ENCODE results near the gene CKS2.

GRCh38 chr9:89350988-89351557, 40.1 kb downstream of the CKS2 start:
- no peak for TF ChIP-seq SP1 (CRISPR knock-in tag; conservative IDR thresholded peaks at IDR 0.05)
- TF ChIP-seq CREM (CRISPR knock-in tag; IDR thresholded peaks at IDR 0.05), result no peak
- no peak for TF ChIP-seq ZNF423 (CRISPR knock-in tag; IDR thresholded peaks at IDR 0.05)
- TF ChIP-seq STAT6 (CRISPR knock-in tag; conservative IDR thresholded peaks at IDR 0.05; ENCODE audit: low read depth), result no peak
- TF ChIP-seq AFF4 (CRISPR knock-in tag; IDR thresholded peaks at IDR 0.05; ENCODE audit: borderline replicate concordance), result no peak
- TF ChIP-seq, protein P1, sequence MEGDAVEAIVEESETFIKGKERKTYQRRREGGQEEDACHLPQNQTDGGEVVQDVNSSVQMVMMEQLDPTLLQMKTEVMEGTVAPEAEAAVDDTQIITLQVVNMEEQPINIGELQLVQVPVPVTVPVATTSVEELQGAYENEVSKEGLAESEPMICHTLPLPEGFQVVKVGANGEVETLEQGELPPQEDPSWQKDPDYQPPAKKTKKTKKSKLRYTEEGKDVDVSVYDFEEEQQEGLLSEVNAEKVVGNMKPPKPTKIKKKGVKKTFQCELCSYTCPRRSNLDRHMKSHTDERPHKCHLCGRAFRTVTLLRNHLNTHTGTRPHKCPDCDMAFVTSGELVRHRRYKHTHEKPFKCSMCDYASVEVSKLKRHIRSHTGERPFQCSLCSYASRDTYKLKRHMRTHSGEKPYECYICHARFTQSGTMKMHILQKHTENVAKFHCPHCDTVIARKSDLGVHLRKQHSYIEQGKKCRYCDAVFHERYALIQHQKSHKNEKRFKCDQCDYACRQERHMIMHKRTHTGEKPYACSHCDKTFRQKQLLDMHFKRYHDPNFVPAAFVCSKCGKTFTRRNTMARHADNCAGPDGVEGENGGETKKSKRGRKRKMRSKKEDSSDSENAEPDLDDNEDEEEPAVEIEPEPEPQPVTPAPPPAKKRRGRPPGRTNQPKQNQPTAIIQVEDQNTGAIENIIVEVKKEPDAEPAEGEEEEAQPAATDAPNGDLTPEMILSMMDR (IDR thresholded peaks at IDR 0.05), result no peak
- TF ChIP-seq TEAD1 (CRISPR knock-in tag; IDR thresholded peaks at IDR 0.05), result no peak
- no peak for TF ChIP-seq ETV6 (CRISPR knock-in tag; IDR thresholded peaks at IDR 0.05)
- TF ChIP-seq E2F5 (CRISPR knock-in tag; IDR thresholded peaks at IDR 0.05), result no peak
- TF ChIP-seq TCF7 (CRISPR knock-in tag; IDR thresholded peaks at IDR 0.05; ENCODE audit: low read depth), result no peak
- TF ChIP-seq, protein P2, sequence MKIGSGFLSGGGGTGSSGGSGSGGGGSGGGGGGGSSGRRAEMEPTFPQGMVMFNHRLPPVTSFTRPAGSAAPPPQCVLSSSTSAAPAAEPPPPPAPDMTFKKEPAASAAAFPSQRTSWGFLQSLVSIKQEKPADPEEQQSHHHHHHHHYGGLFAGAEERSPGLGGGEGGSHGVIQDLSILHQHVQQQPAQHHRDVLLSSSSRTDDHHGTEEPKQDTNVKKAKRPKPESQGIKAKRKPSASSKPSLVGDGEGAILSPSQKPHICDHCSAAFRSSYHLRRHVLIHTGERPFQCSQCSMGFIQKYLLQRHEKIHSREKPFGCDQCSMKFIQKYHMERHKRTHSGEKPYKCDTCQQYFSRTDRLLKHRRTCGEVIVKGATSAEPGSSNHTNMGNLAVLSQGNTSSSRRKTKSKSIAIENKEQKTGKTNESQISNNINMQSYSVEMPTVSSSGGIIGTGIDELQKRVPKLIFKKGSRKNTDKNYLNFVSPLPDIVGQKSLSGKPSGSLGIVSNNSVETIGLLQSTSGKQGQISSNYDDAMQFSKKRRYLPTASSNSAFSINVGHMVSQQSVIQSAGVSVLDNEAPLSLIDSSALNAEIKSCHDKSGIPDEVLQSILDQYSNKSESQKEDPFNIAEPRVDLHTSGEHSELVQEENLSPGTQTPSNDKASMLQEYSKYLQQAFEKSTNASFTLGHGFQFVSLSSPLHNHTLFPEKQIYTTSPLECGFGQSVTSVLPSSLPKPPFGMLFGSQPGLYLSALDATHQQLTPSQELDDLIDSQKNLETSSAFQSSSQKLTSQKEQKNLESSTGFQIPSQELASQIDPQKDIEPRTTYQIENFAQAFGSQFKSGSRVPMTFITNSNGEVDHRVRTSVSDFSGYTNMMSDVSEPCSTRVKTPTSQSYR (CRISPR knock-in tag; IDR thresholded peaks at IDR 0.05), result no peak
- TF ChIP-seq SOX15 (CRISPR knock-in tag; IDR thresholded peaks at IDR 0.05), result no peak
